B cell (primary cell): ENCODE measurements around the gene NUDC. TPM values are rescaled to one million over a fixed set of nuclear protein-coding genes. Genes with fewer than 3 reads are reported as not detected.

Experiments
- ATAC-seq: fragments of 200-7000 bp; cut with Tn5 transposase; one replicate; pipeline ENCODE4 v1.10.0; 2021; ENCODE audit warnings: low read depth, mild to moderate bottlenecking, moderate number of reproducible peaks, moderate library complexity
- CTCF ChIA-PET: fragments of 350-600 bp; sonication (Branson Sonifier 250); formaldehyde crosslinking; loops from one replicate; lab custom pipeline; 2021; ENCODE audit warnings: antibody characterized with exemption, inconsistent platforms; lab: Charles Lee
- POLR2A ChIA-PET: fragments of 350-600 bp; sonication (Branson Sonifier 250); formaldehyde crosslinking; loops from one replicate; lab custom pipeline; 2021; ENCODE audit warnings: antibody characterized with exemption; lab: Charles Lee
- DNase-seq: peaks from one replicate; pipeline ENCODE4 v3.0.0; 2013
- H2AFZ ChIP-seq: 2 replicates; pipeline ENCODE4 v1.6.1; 2012; ENCODE audit warnings: mild to moderate bottlenecking, low read depth, low read length; ENCODE audit not compliant: insufficient read depth, poor library complexity, severe bottlenecking
- H3K27ac ChIP-seq, 2 donors: 1 replicate in 1 of 2; 2 replicates in 1 of 2; pipeline ENCODE4 v1.5.1; 2012 to 2013; ENCODE audit warnings: low read length in 2 of 2, mild to moderate bottlenecking in 2 of 2, moderate library complexity in 1 of 2
- H3K27me3 ChIP-seq, 4 experiments: fragments of 200-600 bp in 1 of 4; sonication (generic) in 1 of 4; replicated peaks in 1 of 4; 1 replicate in 2 of 4; 2 replicates in 2 of 4; pipeline versions ENCODE4 v1.6.1 to v1.7.0; 2013 to 2016; ENCODE audit warnings: low read length in 3 of 4, mild to moderate bottlenecking in 2 of 4, mixed read lengths in 1 of 4, moderate library complexity in 1 of 4; ENCODE audit not compliant: insufficient read depth in 4 of 4, control insufficient read depth in 3 of 4; ENCODE audit errors: control extremely low read depth in 1 of 4
- H3K36me3 ChIP-seq, 2 experiments: replicated peaks in 1 of 2; 1 replicate in 1 of 2; 2 replicates in 1 of 2; pipeline versions ENCODE4 v1.6.1 to v1.7.1; 2013; ENCODE audit warnings: low read length in 1 of 2; ENCODE audit not compliant: insufficient read depth in 2 of 2, control insufficient read depth in 1 of 2; ENCODE audit errors: control extremely low read depth in 1 of 2, extremely low read depth in 1 of 2
- H3K4me1 ChIP-seq, 2 donors: fragments of 200-600 bp in 1 of 2; sonication (generic) in 1 of 2; 1 replicate in 1 of 2; 2 replicates in 1 of 2; pipeline versions ENCODE4 v1.5.1 to v1.6.1; 2013 to 2017; ENCODE audit warnings: low read length in 2 of 2; ENCODE audit not compliant: control insufficient read depth in 2 of 2, insufficient read depth in 2 of 2
- H3K4me2 ChIP-seq: replicated peaks from 2 replicates; pipeline ENCODE3; 2012; ENCODE audit warnings: mild to moderate bottlenecking, low read depth, low read length; ENCODE audit not compliant: poor library complexity, severe bottlenecking
- H3K4me3 ChIP-seq, 5 experiments: fragments of 200-600 bp in 1 of 5; sonication (generic) in 1 of 5; 1 replicate in 3 of 5; 2 replicates in 2 of 5; pipeline versions ENCODE4 v1.5.1 to v1.7.0; 2011 to 2016; ENCODE audit warnings: low read length in 4 of 5, mild to moderate bottlenecking in 4 of 5, low read depth in 2 of 5, control low read depth in 1 of 5, moderate library complexity in 1 of 5; ENCODE audit not compliant: insufficient read depth in 1 of 5; ENCODE audit errors: control extremely low read depth in 1 of 5, extremely low read depth in 1 of 5
- H3K79me2 ChIP-seq: fragments of 200-600 bp; sonication (generic); one replicate; pipeline ENCODE4 v1.6.0; 2016; ENCODE audit warnings: low read length; ENCODE audit not compliant: control insufficient read depth, insufficient read depth
- H3K9ac ChIP-seq: fragments of 200-600 bp; sonication (generic); 2 replicates; pipeline ENCODE4 v1.6.1; 2017; ENCODE audit warnings: mild to moderate bottlenecking, low read length, moderate library complexity
- H3K9me3 ChIP-seq, 3 donors: one replicate each; pipeline versions ENCODE4 v1.6.1 to v1.7.1; 2013; ENCODE audit warnings: low read length in 2 of 3; ENCODE audit not compliant: control insufficient read depth in 2 of 3, insufficient read depth in 1 of 3; ENCODE audit errors: control extremely low read depth in 1 of 3
- H4K20me1 ChIP-seq: 2 replicates; pipeline ENCODE4 v1.6.0; 2012; ENCODE audit warnings: mild to moderate bottlenecking, low read length; ENCODE audit not compliant: insufficient read depth, control insufficient read depth, poor library complexity, severe bottlenecking
- H3K27ac Mint-ChIP-seq: one replicate; pipeline ENCODE4 v1.8.0; 2021; ENCODE audit warnings: mixed read lengths
- H3K27me3 Mint-ChIP-seq: one replicate; pipeline ENCODE4 v1.8.0; 2021; ENCODE audit warnings: mixed read lengths
- H3K4me1 Mint-ChIP-seq: one replicate; pipeline ENCODE4 v1.8.0; 2021; ENCODE audit warnings: mixed read lengths
- H3K4me3 Mint-ChIP-seq: one replicate; pipeline ENCODE4 v1.8.0; 2021; ENCODE audit warnings: mixed read lengths
- H3K9me3 Mint-ChIP-seq: one replicate; pipeline ENCODE4 v1.8.0; 2022; ENCODE audit warnings: mixed read lengths; ENCODE audit not compliant: insufficient read depth
- EZH2 ChIP-seq: IDR thresholded peaks from 2 replicates; pipeline ENCODE4 v1.6.1; 2012; ENCODE audit warnings: borderline replicate concordance, low read depth, mild to moderate bottlenecking, moderate library complexity, low read length; ENCODE audit not compliant: insufficient read depth, poor library complexity, severe bottlenecking
- WGBS: methylation state at CpG from one replicate; pipeline ENCODE4 v1.1.5; 2013; ENCODE audit warnings: missing lambda C conversion rate; ENCODE audit not compliant: insufficient coverage; 5-methylcytosine and 5-hydroxymethylcytosine counted together
- intact Hi-C: fragments of 100-400 bp; cut with micrococcal nuclease; formaldehyde crosslinking; loops from one replicate; pipeline ENCODE4 v1.10.0; 2022
- polyA plus RNA-seq: library from polyadenylated mRNA; depleted of rRNA; stranded (reverse); fragments of >200 nt; gene quantifications from 2 replicates; pipeline ENCODE4 v1.2.3, GENCODE V29; 2012
- total RNA-seq, 2 donors: library from RNA; stranded (reverse); fragments of 120-200 nt in 1 of 2; gene quantifications; 1 replicate in 1 of 2; 2 replicates in 1 of 2; pipeline versions ENCODE4 v1.2.3 to v1.2.4, GENCODE V29; 2013 to 2022
- TF ChIP-seq, protein P1 (sequence below): fragments of 200-600 bp; IDR thresholded peaks from one replicate; pipeline ENCODE4 v1.8.0; 2022; ENCODE audit warnings: antibody characterized with exemption, mild to moderate bottlenecking

NUDC gene
- total and polyA plus RNA-seq, 2 donors (not counting 1 experiment from before 2014, with no cell fraction given): 28.3 to 45.3 TPM

DNA sequence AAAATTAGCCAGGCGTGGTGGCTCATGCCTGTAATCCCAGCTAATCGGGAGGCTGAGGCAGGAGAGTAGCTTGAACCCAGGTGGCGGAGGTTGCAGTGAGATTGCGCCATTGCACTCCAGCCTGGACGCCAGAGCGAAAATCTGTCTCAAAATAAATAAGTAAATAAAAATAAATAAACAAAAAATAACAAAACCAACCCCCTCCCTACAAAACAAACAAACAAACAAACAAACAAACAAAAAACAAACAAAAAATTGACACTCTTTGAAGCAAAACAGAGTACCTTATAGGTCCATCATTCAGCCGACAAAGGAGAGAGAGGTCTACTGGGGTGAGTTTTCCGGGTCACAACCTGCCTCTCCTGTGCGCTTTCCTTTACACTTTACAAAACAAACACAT is 44.1 kb downstream of the NUDC start:
- no peak overlapping the region for H3K4me3 ChIP-seq
- H3K9me3 ChIP-seq: no peaks in the 10 kb centered on the region
- no peak overlapping the region for H3K4me2 ChIP-seq
- no peak overlapping the region for H2AFZ ChIP-seq
- H3K4me1 ChIP-seq: peaks cover 2 to 3% of the 10 kb centered on the region in 2 donors
- TF ChIP-seq EZH2: no peak
- TF ChIP-seq, protein P1, sequence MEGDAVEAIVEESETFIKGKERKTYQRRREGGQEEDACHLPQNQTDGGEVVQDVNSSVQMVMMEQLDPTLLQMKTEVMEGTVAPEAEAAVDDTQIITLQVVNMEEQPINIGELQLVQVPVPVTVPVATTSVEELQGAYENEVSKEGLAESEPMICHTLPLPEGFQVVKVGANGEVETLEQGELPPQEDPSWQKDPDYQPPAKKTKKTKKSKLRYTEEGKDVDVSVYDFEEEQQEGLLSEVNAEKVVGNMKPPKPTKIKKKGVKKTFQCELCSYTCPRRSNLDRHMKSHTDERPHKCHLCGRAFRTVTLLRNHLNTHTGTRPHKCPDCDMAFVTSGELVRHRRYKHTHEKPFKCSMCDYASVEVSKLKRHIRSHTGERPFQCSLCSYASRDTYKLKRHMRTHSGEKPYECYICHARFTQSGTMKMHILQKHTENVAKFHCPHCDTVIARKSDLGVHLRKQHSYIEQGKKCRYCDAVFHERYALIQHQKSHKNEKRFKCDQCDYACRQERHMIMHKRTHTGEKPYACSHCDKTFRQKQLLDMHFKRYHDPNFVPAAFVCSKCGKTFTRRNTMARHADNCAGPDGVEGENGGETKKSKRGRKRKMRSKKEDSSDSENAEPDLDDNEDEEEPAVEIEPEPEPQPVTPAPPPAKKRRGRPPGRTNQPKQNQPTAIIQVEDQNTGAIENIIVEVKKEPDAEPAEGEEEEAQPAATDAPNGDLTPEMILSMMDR: no peak
- H3K9me3 Mint-ChIP-seq: no peaks in the 10 kb centered on the region
- peaks cover 0 to 18% (median 1%) of the 10 kb centered on the region in 4 experiments for H3K27me3 ChIP-seq
- no peak overlapping the region for H3K27ac ChIP-seq
- ChIA-PET POLR2A (no interaction called here), CTCF (interaction anchor here (0.6 to 1.0 kb wide), 2 partner anchors 32 to 254 kb away, joined by 3 read pairs; no protein-coding TSS in a partner anchor)
- intact Hi-C loops: no loop called here
- ATAC-seq (no peak), DNase-seq (no peak)
- no peak overlapping the region for H3K27ac Mint-ChIP-seq
- no peak overlapping the region for H3K9ac ChIP-seq
- H3K4me1 Mint-ChIP-seq: peaks cover 1% of the 10 kb centered on the region
- H3K4me3 Mint-ChIP-seq: no peak overlapping the region
- WGBS: 100% methylated on average over 1 of the region's 9 CpGs
- H3K79me2 ChIP-seq: no peaks in the 10 kb centered on the region
- no peaks in the 10 kb centered on the region for H4K20me1 ChIP-seq
- H3K27me3 Mint-ChIP-seq: peaks cover 34% of the 10 kb centered on the region
- H3K36me3 ChIP-seq: no peaks in the 10 kb centered on the region

DNA sequence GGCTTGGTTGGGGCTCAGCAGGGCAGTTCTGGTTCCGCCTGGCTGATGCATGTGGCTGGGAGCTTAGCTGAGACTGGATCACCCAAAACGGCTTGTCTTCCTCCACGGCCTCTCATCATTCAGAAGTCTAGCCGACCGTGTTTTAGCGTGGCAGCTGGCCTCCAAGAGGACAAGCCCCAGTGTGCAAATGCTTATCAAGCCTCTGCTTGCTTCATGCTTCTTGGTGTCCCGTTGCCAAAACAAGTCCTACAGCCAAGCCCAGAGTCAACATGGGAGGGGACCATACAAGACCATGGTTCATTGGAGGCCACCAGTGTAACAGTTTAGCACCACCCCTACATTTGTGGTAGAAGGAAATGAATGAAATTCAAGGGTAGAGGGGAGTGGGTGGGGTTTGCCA is 49.3 kb downstream of the NUDC start:
- H4K20me1 ChIP-seq: no peaks in the 10 kb centered on the region
- H3K79me2 ChIP-seq: no peaks in the 10 kb centered on the region
- H3K36me3 ChIP-seq: no peaks in the 10 kb centered on the region
- no peak overlapping the region for H3K4me2 ChIP-seq
- ATAC-seq (no peak), DNase-seq (no peak)
- no peak overlapping the region for H2AFZ ChIP-seq
- ChIA-PET CTCF (no interaction called here), POLR2A (no interaction called here)
- no peak overlapping the region for H3K27ac ChIP-seq
- Mint-ChIP-seq H3K27me3 (peaks cover 25% of the 10 kb centered on the region), H3K4me1 (no peaks in the 10 kb centered on the region), H3K27ac (no peak overlapping the region), H3K4me3 (no peak overlapping the region), H3K9me3 (no peaks in the 10 kb centered on the region)
- 94% methylated on average over 6 of the region's 7 CpGs for WGBS
- peaks cover 0 to 15% (median 1%) of the 10 kb centered on the region in 4 experiments for H3K27me3 ChIP-seq
- no peaks in the 10 kb centered on the region for H3K4me1 ChIP-seq
- no peaks in the 10 kb centered on the region for H3K9me3 ChIP-seq
- TF ChIP-seq, protein P1: no peak
- TF ChIP-seq EZH2: no peak
- no peak overlapping the region for H3K9ac ChIP-seq
- no peak overlapping the region for H3K4me3 ChIP-seq
- intact Hi-C loops: no loop called here
